NB4 (cell line): ENCODE data around the gene FKBP5.

ENCODE experiments used
- DNase-seq: peaks from one replicate; pipeline ENCODE4 v3.0.0; 2010; ENCODE audit warnings: low read depth
- H3K4me3 ChIP-seq: one replicate; pipeline ENCODE4 v1.5.1; 2011; ENCODE audit warnings: mild to moderate bottlenecking, low read depth, low read length, moderate library complexity
- CTCF ChIP-seq: IDR thresholded peaks from one replicate; pipeline ENCODE4 v1.5.1; 2012; ENCODE audit warnings: low read depth, low read length
- MAX ChIP-seq: IDR thresholded peaks from 2 replicates; pipeline ENCODE4 v1.6.1; 2011; ENCODE audit warnings: low read depth, low read length
- MYC ChIP-seq: IDR thresholded peaks from 2 replicates; pipeline ENCODE4 v1.6.1; 2011; ENCODE audit warnings: low read depth, low read length
- POLR2A ChIP-seq: IDR thresholded peaks from 2 replicates; pipeline ENCODE4 v1.6.1; 2011; ENCODE audit warnings: mild to moderate bottlenecking; ENCODE audit not compliant: insufficient read length; ENCODE audit errors: extremely low read depth

Gene FKBP5

GRCh38 chr6:35553315-35553714, 135.4 kb downstream of the FKBP5 start:
- no peak overlapping the region for H3K4me3 ChIP-seq
- no peak for DNase-seq
- no peak for TF ChIP-seq CTCF
- TF ChIP-seq POLR2A = no peak
- no peak for TF ChIP-seq MAX
- no peak for TF ChIP-seq MYC

GRCh38 chr6:35552285-35552917, 136.3 kb downstream of the FKBP5 start:
- H3K4me3 ChIP-seq = no peak overlapping the region
- TF ChIP-seq MAX (peak; percentile 55), CTCF (peak; percentile 98), MYC (no peak), POLR2A (no peak)
- peak; percentile 74 for DNase-seq

GRCh38 chr6:35550437-35550836, 138.3 kb downstream of the FKBP5 start:
- TF ChIP-seq CTCF = no peak
- no peak overlapping the region for H3K4me3 ChIP-seq
- DNase-seq = no peak

- no peak for DNase-seq
- no peak overlapping the region for H3K4me3 ChIP-seq
- TF ChIP-seq CTCF (no peak), MAX (no peak), MYC (no peak), POLR2A (no peak)
Measured at GRCh38 chr6:35547676-35548075, 141.0 kb downstream of the FKBP5 start.

GRCh38 chr6:35544769-35545361, 143.8 kb downstream of the FKBP5 start:
- peak; percentile 15 for DNase-seq
- TF ChIP-seq MAX (no peak), MYC (no peak), POLR2A (no peak), CTCF (no peak)

More at GRCh38 chr6:35544769-35545361, 143.8 kb downstream of the FKBP5 start:
- no peak overlapping the region for H3K4me3 ChIP-seq
